ENCODE measurements around the gene TRIM15. TPM values are rescaled to one million over a fixed set of nuclear protein-coding genes. Genes with fewer than 3 reads are reported as not detected.
"Not testable (repeated sequence)": the region's sequence is repeated elsewhere in the genome, so short reads cannot be mapped to it uniquely, and the experiment has no call there.

The TRIM15 gene
- total RNA-seq, 1 donor from 2014 or later = not detected

DNA sequence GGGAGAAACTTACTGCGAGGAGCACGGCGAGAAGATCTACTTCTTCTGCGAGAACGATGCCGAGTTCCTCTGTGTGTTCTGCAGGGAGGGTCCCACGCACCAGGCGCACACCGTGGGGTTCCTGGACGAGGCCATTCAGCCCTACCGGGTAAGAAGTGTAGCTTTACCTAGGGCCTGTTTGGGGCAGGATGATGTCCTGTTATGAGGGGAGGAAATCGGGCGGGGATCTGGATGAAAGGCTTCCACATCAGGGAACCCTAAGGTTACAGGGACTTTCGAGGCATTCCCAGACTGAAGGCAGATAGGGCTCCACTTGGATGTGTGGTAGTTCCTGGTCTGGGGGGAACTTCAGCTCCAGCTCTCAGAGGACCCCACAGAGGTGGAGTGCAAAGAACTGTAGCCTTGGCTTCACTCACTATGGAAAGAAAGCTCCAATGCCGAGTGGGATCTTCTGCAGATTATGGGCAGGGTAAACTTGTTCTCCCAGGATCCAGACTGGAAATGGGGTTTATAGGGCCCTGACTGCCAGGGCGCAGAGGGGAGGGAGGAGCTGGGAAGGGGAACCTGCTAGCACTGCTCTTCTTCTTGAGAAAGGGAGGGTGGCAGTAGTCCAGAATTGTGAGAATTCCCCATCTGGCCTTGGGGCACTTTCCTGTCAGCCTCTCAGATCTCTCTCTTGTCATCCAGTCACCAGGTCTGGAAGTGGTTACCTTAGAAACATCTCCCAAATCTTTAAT is 740 bp downstream of the TRIM15 start:
- DNase-seq = no peak

DNA sequence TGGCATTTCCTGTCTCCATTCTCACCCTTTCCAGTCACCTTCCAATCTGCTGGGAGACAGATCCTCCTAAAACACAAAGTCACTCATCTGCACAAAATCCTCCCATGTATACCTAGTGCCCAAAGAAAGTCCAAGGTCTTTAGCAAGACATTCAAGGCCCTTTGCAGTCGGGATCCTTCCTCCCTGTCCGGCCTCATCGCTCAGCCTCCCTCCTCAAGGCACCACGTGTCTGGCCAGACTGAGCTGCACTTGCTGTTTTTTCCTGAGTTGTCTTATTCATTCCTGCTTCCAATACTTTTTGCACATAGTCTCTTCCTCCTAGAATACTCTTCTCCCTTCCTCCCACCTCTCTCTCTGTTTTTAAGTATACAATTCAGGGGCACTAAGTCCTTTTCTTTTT is 1.4 kb downstream of the TRIM15 start:
- DNase-seq = no peak

DNA sequence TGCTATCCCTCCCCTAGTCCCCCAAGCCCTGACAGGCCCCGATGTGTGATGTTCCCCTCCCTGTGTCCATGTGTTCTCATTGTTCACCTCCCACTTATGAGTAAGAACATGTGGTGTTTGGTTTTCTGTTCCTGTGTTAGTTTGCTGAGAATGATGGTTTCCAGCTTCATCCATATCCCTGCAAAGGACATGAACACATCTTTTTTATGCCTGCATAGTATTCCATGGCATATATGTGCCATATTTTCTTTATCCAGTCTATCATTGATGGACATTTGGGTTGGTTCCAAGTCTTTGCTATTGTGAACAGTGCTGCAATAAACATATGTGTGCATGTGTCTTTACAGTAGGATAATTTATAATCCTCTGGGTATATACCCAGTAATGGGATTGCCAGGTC is 1.9 kb downstream of the TRIM15 start:
- not testable (repeated sequence) for DNase-seq

DNA sequence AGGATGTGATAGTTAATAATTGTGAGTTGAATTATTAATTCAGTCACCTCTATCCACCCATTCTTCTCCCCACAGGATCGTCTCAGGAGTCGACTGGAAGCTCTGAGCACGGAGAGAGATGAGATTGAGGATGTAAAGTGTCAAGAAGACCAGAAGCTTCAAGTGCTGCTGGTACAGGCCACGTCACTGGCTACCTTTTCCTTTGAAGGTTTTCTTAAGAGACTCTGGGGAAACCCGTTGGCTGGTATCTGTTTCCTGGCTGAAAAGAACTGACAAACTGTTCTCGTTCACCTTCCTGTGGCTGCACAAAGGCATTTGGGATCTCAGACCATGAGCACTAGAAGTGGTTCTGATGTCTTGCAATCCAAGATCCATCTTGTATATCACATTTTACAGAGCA is 3.8 kb downstream of the TRIM15 start:
- peak; percentile 32 for DNase-seq

DNA sequence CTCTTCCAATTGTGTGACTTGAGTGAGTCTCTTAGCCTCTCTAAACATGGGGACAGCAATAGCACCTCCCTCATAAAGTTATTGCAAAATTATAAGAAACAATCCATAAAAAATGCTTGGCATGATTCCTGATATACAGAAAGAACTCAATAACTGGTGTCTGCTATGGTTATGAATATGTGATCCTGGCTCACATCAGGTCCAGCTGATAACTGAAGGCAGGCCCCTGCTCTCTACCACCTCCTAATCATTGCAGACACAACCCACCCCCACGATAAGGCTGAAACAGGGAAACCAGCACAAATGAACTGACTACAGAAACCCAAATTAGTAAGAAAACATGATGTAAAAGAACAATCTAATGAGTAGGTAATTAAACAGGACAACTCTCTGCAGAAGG is 5.4 kb downstream of the TRIM15 start:
- DNase-seq = no peak

- DNase-seq = peak; percentile 78
These were observed 6.6 kb downstream of the TRIM15 start for GRCh38 chr6:30169658-30170614.

DNA sequence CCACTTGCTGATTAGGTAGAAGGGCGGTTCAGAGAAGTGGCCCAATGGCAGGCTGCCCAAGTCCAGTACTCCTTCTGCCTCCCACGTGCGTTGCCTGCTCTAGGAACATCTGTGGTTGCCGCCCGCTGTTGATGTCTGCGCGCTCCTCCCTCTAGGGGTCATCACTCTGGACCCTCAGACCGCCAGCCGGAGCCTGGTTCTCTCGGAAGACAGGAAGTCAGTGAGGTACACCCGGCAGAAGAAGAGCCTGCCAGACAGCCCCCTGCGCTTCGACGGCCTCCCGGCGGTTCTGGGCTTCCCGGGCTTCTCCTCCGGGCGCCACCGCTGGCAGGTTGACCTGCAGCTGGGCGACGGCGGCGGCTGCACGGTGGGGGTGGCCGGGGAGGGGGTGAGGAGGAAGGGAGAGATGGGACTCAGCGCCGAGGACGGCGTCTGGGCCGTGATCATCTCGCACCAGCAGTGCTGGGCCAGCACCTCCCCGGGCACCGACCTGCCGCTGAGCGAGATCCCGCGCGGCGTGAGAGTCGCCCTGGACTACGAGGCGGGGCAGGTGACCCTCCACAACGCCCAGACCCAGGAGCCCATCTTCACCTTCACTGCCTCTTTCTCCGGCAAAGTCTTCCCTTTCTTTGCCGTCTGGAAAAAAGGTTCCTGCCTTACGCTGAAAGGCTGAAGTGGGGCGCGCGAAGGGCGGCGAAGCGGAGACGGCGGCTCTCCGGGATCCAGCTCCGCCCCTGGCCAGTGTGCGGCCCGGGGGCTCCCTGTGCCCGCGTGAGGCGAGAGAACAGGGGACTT is 8.5 kb downstream of the TRIM15 start:
- no peak for DNase-seq

DNA sequence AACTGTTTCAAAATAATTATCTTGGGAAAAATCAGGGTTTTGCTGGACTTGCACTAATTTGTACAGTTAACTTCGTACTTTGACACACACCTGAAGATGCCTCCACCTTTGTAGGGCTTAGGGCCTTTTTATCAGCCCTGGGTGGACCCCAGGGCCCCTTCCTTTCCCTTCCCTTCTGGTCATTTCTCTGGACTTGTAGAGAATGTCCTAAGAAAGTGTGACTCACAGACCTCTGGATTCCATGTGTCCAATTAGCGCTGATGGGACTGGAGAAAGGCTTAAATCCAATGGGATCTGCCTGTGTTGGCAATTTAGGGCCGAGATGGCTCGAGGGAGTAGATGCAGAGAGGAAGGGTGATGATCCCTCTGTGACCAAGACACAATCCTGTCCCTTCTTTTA is 9.3 kb downstream of the TRIM15 start:
- no peak for DNase-seq

- DNase-seq = no peak
These were observed 12.4 kb downstream of the TRIM15 start for GRCh38 chr6:30175765-30176164.

DNA sequence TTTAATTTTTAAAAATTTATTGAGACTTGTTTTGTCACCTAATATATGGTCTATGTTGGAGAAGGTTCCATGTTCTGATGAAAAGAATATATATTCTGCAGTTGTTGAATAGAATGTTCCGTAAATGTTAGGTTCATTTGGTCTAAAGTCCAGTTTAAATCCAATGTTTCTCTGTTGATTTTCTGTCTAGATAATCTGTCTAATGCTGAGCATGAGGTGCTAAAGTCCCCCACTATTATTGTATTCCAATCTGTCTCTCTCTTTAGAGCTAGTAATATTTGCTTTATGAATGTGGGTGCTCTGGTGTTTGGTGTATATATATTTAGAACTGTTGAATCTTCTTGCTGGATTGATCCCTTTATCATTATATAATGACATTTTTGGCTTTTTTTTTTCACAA is 15.5 kb downstream of the TRIM15 start:
- no peak for DNase-seq

GRCh38 chr6:30180145-30180544 is 16.8 kb downstream of the TRIM15 start:
- no peak for DNase-seq

- no peak for DNase-seq
These were observed 21.2 kb downstream of the TRIM15 start for GRCh38 chr6:30184417-30185031.

DNA sequence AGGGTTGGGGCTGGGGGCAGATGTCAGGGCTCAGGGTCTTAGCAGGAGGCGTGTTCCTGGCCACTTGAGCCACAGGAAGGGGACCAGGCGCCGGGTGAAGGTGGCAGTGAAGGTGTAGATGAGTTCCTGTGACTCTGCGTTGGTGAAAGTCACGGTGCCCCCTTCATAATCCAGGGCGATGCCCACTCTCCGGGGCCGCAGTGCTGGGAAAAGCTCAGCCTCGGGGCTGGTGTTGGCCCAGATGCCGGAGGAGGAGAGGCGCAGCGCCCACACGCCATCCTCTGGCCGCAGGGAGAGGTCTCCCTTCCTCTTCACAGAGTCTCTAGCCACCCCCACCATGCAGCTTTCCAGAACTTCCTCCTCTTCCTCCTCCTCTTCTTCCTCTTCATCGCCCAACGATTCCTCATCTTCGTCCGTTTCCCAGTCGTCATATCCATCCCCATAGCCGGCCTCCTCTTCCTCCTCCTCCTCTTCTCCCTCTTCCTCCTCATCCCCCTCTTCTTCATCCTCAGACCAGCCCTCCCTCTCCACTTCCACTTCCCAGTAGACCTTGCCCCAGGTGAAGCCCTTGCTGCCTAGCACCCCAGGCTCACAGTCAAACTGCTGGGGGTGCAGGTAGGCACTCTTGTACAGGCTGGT is 22.6 kb downstream of the TRIM15 start:
- DNase-seq = no peak

- DNase-seq = no peak
These were observed 25.2 kb downstream of the TRIM15 start for GRCh38 chr6:30188541-30188940.

GRCh38 chr6:30192076-30192475 is 28.7 kb downstream of the TRIM15 start:
- DNase-seq = no peak

- no peak for DNase-seq
These were observed 31.7 kb downstream of the TRIM15 start for GRCh38 chr6:30194797-30195690.

- no peak for DNase-seq
These were observed 32.6 kb downstream of the TRIM15 start for GRCh38 chr6:30195951-30196350.

- DNase-seq = no peak
These were observed 33.0 kb downstream of the TRIM15 start for GRCh38 chr6:30196376-30196775.

DNA sequence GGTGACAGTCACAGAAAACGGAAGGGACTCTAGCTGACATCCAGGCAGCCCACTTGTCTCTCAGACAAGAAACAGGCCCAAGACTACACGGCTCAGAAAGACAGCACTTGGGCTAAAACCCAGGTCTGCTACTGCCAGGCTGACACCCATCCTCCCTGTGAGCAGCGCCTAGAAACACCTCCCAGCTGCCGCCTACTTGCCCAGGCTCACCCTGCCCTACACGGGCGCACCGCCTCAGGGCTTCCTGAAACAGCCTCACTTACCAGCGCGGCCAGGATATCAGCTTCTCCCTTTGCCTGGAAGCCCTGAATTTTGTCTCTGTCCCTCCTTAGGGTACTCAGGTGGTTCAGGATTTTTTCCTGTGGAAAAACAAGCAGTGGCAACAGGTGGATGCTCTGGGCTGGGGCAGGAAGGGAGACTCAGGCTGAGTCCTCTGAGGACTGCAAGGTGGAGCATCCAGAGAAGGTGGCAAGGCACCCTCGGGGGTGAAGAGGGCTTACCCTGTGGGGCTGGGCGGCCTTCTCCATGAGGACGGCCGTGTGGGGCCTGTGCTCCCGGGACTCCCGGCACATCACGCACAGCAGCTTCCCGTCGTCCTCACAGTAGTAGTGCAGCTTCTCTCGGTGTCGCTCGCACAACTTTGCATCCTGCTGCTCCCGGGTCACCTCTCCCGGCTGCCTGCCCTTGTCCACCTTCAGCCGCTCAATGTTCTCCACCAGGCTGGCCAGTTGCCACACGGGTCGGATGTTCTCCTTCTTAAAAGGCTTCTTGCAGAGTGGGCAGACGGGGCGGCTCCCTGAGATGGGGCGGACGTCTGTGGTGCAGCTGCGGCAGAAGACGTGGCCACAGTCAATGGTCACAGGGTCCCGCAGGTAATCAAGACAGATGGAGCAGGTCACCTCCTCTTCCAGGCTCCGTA is 35.1 kb downstream of the TRIM15 start:
- no peak for DNase-seq
